Smooth muscle cell (in vitro differentiated cells): ENCODE measurements around the gene GH1. TPM values are rescaled to one million over a fixed set of nuclear protein-coding genes. Genes with fewer than 3 reads are reported as not detected.

Experiments
- DNase-seq: peaks from one replicate; lab custom pipeline; 2025; ENCODE audit not compliant: unreplicated experiment; lab: John Stamatoyannopoulos, UW
- H2AFZ ChIP-seq: fragments of 200-600 bp; sonication (generic); 2 replicates; pipeline ENCODE4 v1.6.0; 2016; ENCODE audit warnings: antibody characterized with exemption, low read depth, mild to moderate bottlenecking
- H3F3A ChIP-seq: fragments of 200-600 bp; sonication (generic); 2 replicates; pipeline ENCODE4 v1.6.0; 2017; ENCODE audit warnings: antibody characterized with exemption, low read depth
- H3K27ac ChIP-seq: fragments of 200-600 bp; sonication (generic); 2 replicates; pipeline ENCODE4 v1.5.1; 2016; ENCODE audit warnings: low read depth, mild to moderate bottlenecking
- H3K27me3 ChIP-seq: fragments of 200-600 bp; sonication (generic); 2 replicates; pipeline ENCODE4 v1.6.1; 2016; ENCODE audit warnings: low read depth, mild to moderate bottlenecking
- H3K36me3 ChIP-seq: fragments of 200-600 bp; sonication (generic); 2 replicates; pipeline ENCODE4 v1.5.1; 2016; ENCODE audit warnings: low read depth
- H3K4me1 ChIP-seq: fragments of 200-600 bp; sonication (generic); 2 replicates; pipeline ENCODE4 v1.5.1; 2016; ENCODE audit warnings: low read depth
- H3K4me2 ChIP-seq: fragments of 200-600 bp; sonication (generic); 2 replicates; pipeline ENCODE4 v1.6.0; 2016; ENCODE audit warnings: mild to moderate bottlenecking
- H3K4me3 ChIP-seq: fragments of 200-600 bp; sonication (generic); 2 replicates; pipeline ENCODE4 v1.5.1; 2016; ENCODE audit warnings: mild to moderate bottlenecking
- H3K79me2 ChIP-seq: fragments of 200-600 bp; sonication (generic); 2 replicates; pipeline ENCODE4 v1.6.0; 2016; ENCODE audit warnings: low read depth, mild to moderate bottlenecking
- H3K9ac ChIP-seq: fragments of 200-600 bp; sonication (generic); 2 replicates; pipeline ENCODE4 v1.6.0; 2016; ENCODE audit warnings: low read depth
- H3K9me3 ChIP-seq: fragments of 200-600 bp; sonication (generic); replicated peaks from 2 replicates; pipeline ENCODE4 v1.5.1; 2016; ENCODE audit warnings: low read depth
- H4K20me1 ChIP-seq: fragments of 200-600 bp; sonication (generic); 2 replicates; pipeline ENCODE4 v1.6.0; 2016; ENCODE audit warnings: low read depth
- CTCF ChIP-seq: fragments of 200-600 bp; sonication (generic); IDR thresholded peaks from 2 replicates; pipeline ENCODE4 v1.5.1; 2017; ENCODE audit warnings: borderline replicate concordance, mild to moderate bottlenecking, antibody characterized with exemption; ENCODE audit not compliant: insufficient read depth, poor library complexity, severe bottlenecking
- WGBS: methylation state at CpG from one replicate; pipeline ENCODE4 v1.1.7; 2016; ENCODE audit warnings: low lambda C conversion rate; 5-methylcytosine and 5-hydroxymethylcytosine counted together
- polyA plus RNA-seq: library from polyadenylated mRNA; unstranded; fragments of >200 nt; fragmentation: Nextera tagmentation; extraction: Ambion mirVana; gene quantifications from 2 replicates; pipeline ENCODE4 v1.2.1, GENCODE V29; 2016
- total RNA-seq: library from RNA; depleted of rRNA; stranded (reverse); fragments of >200 nt; gene quantifications from 2 replicates; pipeline ENCODE4 v1.2.3, GENCODE V29; 2014

The GH1 gene
- total and polyA plus RNA-seq, 2 experiments from 2014 or later: not detected

GRCh38 chr17:63931981-63932561 lies 13.4 kb upstream of the GH1 start, which contains the start of gene CD79B:
CD79B (minus strand) TSS chr17:63932331; CDS start chr17:63932261, 70 bp downstream.
- DNase-seq: no peak
- 82% methylated on average over 19 of the region's 19 CpGs for WGBS
- H3K36me3 ChIP-seq: no peaks in the 10 kb centered on the region
- no peaks in the 10 kb centered on the region for H3K9me3 ChIP-seq
- no peak for TF ChIP-seq CTCF
- H3K4me1 ChIP-seq: no peaks in the 10 kb centered on the region
- H2AFZ ChIP-seq: no peak within 1 kb of the TSS
- H3F3A ChIP-seq: no peaks in the 10 kb centered on the region
- H4K20me1 ChIP-seq: no peaks in the 10 kb centered on the region
- no peaks in the 10 kb centered on the region for H3K79me2 ChIP-seq
- H3K27ac ChIP-seq: no peak within 1 kb of the TSS
- no peak within 1 kb of the TSS for H3K4me2 ChIP-seq
- no peaks in the 10 kb centered on the region for H3K27me3 ChIP-seq
- H3K9ac ChIP-seq: no peak within 1 kb of the TSS
- H3K4me3 ChIP-seq: no peak within 1 kb of the TSS

- Histone ChIP-seq H3K27me3 (no peaks in the 10 kb centered on the region), H4K20me1 (no peaks in the 10 kb centered on the region), H3K4me2 (no peak overlapping the region), H3K4me1 (no peaks in the 10 kb centered on the region), H3K27ac (no peak overlapping the region), H2AFZ (no peak overlapping the region), H3K4me3 (no peak overlapping the region), H3K36me3 (no peaks in the 10 kb centered on the region), H3K9me3 (no peaks in the 10 kb centered on the region), H3K9ac (no peak overlapping the region), H3F3A (no peaks in the 10 kb centered on the region), H3K79me2 (no peaks in the 10 kb centered on the region)
- WGBS: 78% methylated on average over 16 of the region's 16 CpGs
- no peak for TF ChIP-seq CTCF
- no peak for DNase-seq
These were observed 12.4 kb upstream of the GH1 start for GRCh38 chr17:63930951-63931575.

- H3K4me2 ChIP-seq: no peak overlapping the region
- no peak overlapping the region for H3K9ac ChIP-seq
- DNase-seq: no peak
- no peak overlapping the region for H3K27ac ChIP-seq
- H4K20me1 ChIP-seq: no peaks in the 10 kb centered on the region
- no peaks in the 10 kb centered on the region for H3K79me2 ChIP-seq
- H3F3A ChIP-seq: no peaks in the 10 kb centered on the region
- H2AFZ ChIP-seq: no peak overlapping the region
- H3K9me3 ChIP-seq: no peaks in the 10 kb centered on the region
- no peaks in the 10 kb centered on the region for H3K27me3 ChIP-seq
- no peaks in the 10 kb centered on the region for H3K4me1 ChIP-seq
- WGBS: 94% methylated on average over 24 of the region's 24 CpGs
- H3K4me3 ChIP-seq: no peak overlapping the region
- no peak for TF ChIP-seq CTCF
- H3K36me3 ChIP-seq: no peaks in the 10 kb centered on the region
These were observed 11.5 kb upstream of the GH1 start for GRCh38 chr17:63929860-63930766.
